ENCODE data around the gene ZNF253. TPM values are rescaled to one million over a fixed set of nuclear protein-coding genes. Genes with fewer than 3 reads are reported as not detected.
"Not testable (repeated sequence)": the region's sequence is repeated elsewhere in the genome, so short reads cannot be mapped to it uniquely, and the experiment has no call there.

ZNF253 gene
- total RNA-seq, 1 experiment from 2014 or later = 13.7 TPM

DNA sequence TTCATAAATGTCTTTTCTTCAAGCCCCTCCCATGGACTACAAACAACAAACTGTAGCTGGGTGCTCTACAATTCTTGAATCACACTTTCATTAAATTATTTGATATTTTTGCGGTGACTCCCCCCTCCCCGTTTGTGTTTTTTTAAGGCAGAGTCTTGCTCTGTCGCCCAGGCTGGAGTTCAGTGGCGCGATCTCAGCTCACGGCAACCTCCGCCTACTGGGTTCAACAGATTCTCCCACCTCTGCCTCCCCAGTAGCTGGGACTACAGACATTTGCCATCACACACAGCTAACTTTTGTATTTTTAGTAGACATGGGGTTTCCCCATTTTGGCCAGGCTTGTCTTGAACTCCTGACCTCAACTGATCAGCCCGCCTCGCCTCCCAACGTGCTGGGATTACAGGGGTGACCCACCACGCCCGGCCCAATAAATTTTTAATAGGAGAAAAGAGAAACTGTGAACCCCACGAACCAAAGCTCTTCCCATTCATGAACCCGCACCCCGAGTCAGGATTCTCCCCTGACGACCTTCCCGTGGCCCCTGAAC, 44.8 kb upstream of the ZNF253 start:
- Histone ChIP-seq H3K27ac (ENCODE audit: low read depth, low read length, poor library complexity, severe bottlenecking) (peak overlapping the region; percentile 95), H3K9me3 (ENCODE audit: low read depth, low read length, poor library complexity, severe bottlenecking) (peaks cover 23% of the 10 kb centered on the region), H3K4me3 (ENCODE audit: low read depth, low read length, poor library complexity, severe bottlenecking) (peak overlapping the region; percentile 80), H3K4me1 (ENCODE audit: insufficient read depth, low read length, poor library complexity, severe bottlenecking) (no peaks in the 10 kb centered on the region), H3K27me3 (replicated peaks; ENCODE audit: insufficient read depth, low read depth, low read length, poor library complexity) (no peaks in the 10 kb centered on the region), H3K36me3 (ENCODE audit: insufficient read depth, low read length, poor library complexity, severe bottlenecking) (peaks cover 17% of the 10 kb centered on the region)
- ChIA-PET POLR2A (ENCODE audit: low non-redundant PET) (no interaction called here), CTCF (no interaction called here)
- DNase-seq (ENCODE audit: low spot score) = peak; percentile 2
- no TSS peak for BruUV-seq (replicated peaks)
- TF ChIP-seq, protein P1, sequence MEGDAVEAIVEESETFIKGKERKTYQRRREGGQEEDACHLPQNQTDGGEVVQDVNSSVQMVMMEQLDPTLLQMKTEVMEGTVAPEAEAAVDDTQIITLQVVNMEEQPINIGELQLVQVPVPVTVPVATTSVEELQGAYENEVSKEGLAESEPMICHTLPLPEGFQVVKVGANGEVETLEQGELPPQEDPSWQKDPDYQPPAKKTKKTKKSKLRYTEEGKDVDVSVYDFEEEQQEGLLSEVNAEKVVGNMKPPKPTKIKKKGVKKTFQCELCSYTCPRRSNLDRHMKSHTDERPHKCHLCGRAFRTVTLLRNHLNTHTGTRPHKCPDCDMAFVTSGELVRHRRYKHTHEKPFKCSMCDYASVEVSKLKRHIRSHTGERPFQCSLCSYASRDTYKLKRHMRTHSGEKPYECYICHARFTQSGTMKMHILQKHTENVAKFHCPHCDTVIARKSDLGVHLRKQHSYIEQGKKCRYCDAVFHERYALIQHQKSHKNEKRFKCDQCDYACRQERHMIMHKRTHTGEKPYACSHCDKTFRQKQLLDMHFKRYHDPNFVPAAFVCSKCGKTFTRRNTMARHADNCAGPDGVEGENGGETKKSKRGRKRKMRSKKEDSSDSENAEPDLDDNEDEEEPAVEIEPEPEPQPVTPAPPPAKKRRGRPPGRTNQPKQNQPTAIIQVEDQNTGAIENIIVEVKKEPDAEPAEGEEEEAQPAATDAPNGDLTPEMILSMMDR (conservative IDR thresholded peaks at IDR 0.05; ENCODE audit: low read depth, low read length) = no peak
- no peak for TF ChIP-seq EZH2 (IDR thresholded peaks at IDR 0.05; ENCODE audit: borderline replicate concordance, low read depth, low read length, poor library complexity, severe bottlenecking)
- intact Hi-C loops (cut with micrococcal nuclease; ENCODE audit: unreplicated experiment) = no loop called here

DNA sequence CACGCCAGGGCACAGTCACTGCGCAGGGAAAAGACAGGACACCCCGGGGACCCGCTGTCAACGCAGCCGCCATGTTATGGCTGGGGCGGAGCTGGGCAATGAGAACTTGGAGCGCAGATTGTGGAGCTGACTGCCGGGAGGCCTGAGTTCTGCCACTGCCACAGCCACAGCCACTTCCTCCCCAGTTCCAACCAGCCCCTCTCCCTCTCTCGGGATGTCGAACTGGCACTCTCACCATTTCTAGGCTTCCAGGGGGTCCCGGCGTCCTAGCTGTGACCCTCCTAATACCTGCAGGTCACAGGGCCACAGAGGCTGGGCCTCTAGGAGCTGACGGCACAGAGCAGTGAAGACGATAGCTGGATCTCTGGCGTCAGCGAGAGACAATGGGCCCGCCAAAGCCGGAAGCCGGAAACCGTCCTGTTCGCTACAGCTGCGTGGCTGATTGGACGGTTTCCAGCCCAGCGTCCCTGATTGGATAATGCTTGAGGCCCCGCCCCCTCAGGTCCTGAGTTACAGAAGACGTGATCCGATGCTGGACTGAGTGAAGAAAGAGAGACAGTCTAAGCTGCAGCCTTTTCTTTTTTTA, 44.2 kb upstream of the ZNF253 start, which contains the start of gene ZNF506:
Gene ZNF506 (minus strand): TSS at position 385 of the 586 bp plus-strand sequence. CDS start 147 bp downstream, at position 238.
- TF ChIP-seq, protein P1 (conservative IDR thresholded peaks at IDR 0.05; ENCODE audit: low read depth, low read length) = no peak
- TF ChIP-seq EZH2 (IDR thresholded peaks at IDR 0.05; ENCODE audit: borderline replicate concordance, low read depth, low read length, poor library complexity, severe bottlenecking) = no peak

DNA sequence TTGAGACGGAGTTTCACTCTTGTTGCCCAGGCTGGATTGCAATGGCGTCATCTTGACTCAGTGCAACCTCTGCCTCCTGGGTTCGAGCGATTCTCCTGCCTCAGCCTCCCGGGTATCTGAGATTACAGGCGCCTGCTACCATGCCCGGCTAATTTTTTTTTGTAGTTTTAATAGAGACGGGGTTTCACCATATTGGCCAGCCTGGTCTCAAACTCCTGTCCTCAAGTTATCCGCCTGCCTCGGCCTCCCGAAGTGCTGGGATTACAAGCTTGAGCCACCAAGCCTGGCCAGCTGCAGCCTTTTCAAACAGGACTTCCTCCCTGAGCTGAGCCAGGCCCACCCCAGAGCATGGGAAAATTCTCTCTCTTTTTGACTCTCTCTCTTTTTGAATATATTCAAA, 43.7 kb upstream of the ZNF253 start:
- H3K4me1 ChIP-seq (ENCODE audit: insufficient read depth, low read length, poor library complexity, severe bottlenecking); H3K27me3 ChIP-seq (replicated peaks; ENCODE audit: insufficient read depth, low read depth, low read length, poor library complexity); CTCF ChIA-PET; intact Hi-C loops (cut with micrococcal nuclease; ENCODE audit: unreplicated experiment): not testable (repeated sequence)
- peaks cover 23% of the 10 kb centered on the region for H3K9me3 ChIP-seq (ENCODE audit: low read depth, low read length, poor library complexity, severe bottlenecking)
- POLR2A ChIA-PET (ENCODE audit: low non-redundant PET) = interaction anchor here (0.7 kb wide), 1 partner anchor 89 kb away, joined by 3 read pairs; no protein-coding TSS in a partner anchor
- peak overlapping the region; percentile 95 for H3K27ac ChIP-seq (ENCODE audit: low read depth, low read length, poor library complexity, severe bottlenecking)
- peaks cover 17% of the 10 kb centered on the region for H3K36me3 ChIP-seq (ENCODE audit: insufficient read depth, low read length, poor library complexity, severe bottlenecking)
- peak overlapping the region; percentile 80 for H3K4me3 ChIP-seq (ENCODE audit: low read depth, low read length, poor library complexity, severe bottlenecking)
- DNase-seq (ENCODE audit: low spot score) = peak; percentile 11
- TSS peak; percentile 98 for BruUV-seq (replicated peaks)

More for the DNA sequence above, 44.2 kb upstream of the ZNF253 start, which contains the start of gene ZNF506:
- TSS peak; percentile 45 for BruUV-seq (replicated peaks)
- peak; percentile 98 for DNase-seq (ENCODE audit: low spot score)
- peaks cover 23% of the 10 kb centered on the region for H3K9me3 ChIP-seq (ENCODE audit: low read depth, low read length, poor library complexity, severe bottlenecking)
- H3K4me1 ChIP-seq (ENCODE audit: insufficient read depth, low read length, poor library complexity, severe bottlenecking) = no peaks in the 10 kb centered on the region
- H3K27me3 ChIP-seq (replicated peaks; ENCODE audit: insufficient read depth, low read depth, low read length, poor library complexity) = no peaks in the 10 kb centered on the region
- POLR2A ChIA-PET (ENCODE audit: low non-redundant PET) = interaction anchor here (0.7 kb wide), 1 partner anchor 88 kb away, joined by 3 read pairs; no protein-coding TSS in a partner anchor
- peak within 1 kb of the TSS; percentile 80 for H3K4me3 ChIP-seq (ENCODE audit: low read depth, low read length, poor library complexity, severe bottlenecking)
- CTCF ChIA-PET = no interaction called here
- intact Hi-C loops (cut with micrococcal nuclease; ENCODE audit: unreplicated experiment) = no loop called here
- H3K27ac ChIP-seq (ENCODE audit: low read depth, low read length, poor library complexity, severe bottlenecking) = peak within 1 kb of the TSS; percentile 95
- H3K36me3 ChIP-seq (ENCODE audit: insufficient read depth, low read length, poor library complexity, severe bottlenecking) = peaks cover 17% of the 10 kb centered on the region

All from A673 (cell line).